Progenitor cell of endocrine pancreas (in vitro differentiated cells): ENCODE data around the gene CRAMP1. TPM values are rescaled to one million over a fixed set of nuclear protein-coding genes. Genes with fewer than 3 reads are reported as not detected.
"Not testable (repeated sequence)": the region's sequence is repeated elsewhere in the genome, so short reads cannot be mapped to it uniquely, and the experiment has no call there.

ENCODE experiments used
- DNase-seq: peaks from one replicate; pipeline ENCODE4 v3.0.0; 2021; ENCODE audit warnings: low spot score; ENCODE audit not compliant: unreplicated experiment
- H3K27ac Mint-ChIP-seq: 2 replicates; pipeline ENCODE4 v1.8.0; 2021; ENCODE audit warnings: mild to moderate bottlenecking, moderate library complexity, mixed read lengths
- H3K27me3 Mint-ChIP-seq: 2 replicates; pipeline ENCODE4 v1.8.0; 2021; ENCODE audit warnings: mixed read lengths
- H3K36me3 Mint-ChIP-seq: 2 replicates; pipeline ENCODE4 v1.8.0; 2022; ENCODE audit warnings: mixed read lengths; ENCODE audit not compliant: insufficient read depth
- H3K4me1 Mint-ChIP-seq: 2 replicates; pipeline ENCODE4 v1.8.0; 2021; ENCODE audit warnings: low read depth, mixed read lengths
- H3K4me3 Mint-ChIP-seq: 2 replicates; pipeline ENCODE4 v1.8.0; 2021; ENCODE audit warnings: low read depth, mild to moderate bottlenecking, moderate library complexity, mixed read lengths
- H3K9me3 Mint-ChIP-seq: 2 replicates; pipeline ENCODE4 v1.8.0; 2021; ENCODE audit warnings: low read depth, mixed read lengths
- CTCF ChIP-seq: fragments of 200-600 bp; sonication (generic); IDR thresholded peaks from one replicate; pipeline ENCODE4 v1.5.0; 2021; ENCODE audit warnings: antibody characterized with exemption, mild to moderate bottlenecking; ENCODE audit not compliant: unreplicated experiment
- total RNA-seq: library from RNA; stranded (reverse); gene quantifications from 2 replicates; pipeline ENCODE4 v1.2.1, GENCODE V29; 2021

The CRAMP1 gene
- total RNA-seq, 1 donor from 2014 or later, result 58.3 TPM

- Mint-ChIP-seq H3K9me3 (no peaks in the 10 kb centered on the region), H3K27me3 (no peaks in the 10 kb centered on the region), H3K36me3 (peaks cover 20% of the 10 kb centered on the region), H3K4me1 (peaks cover 2% of the 10 kb centered on the region), H3K4me3 (no peak overlapping the region), H3K27ac (no peak overlapping the region)
- no peak for DNase-seq
- no peak for TF ChIP-seq CTCF
Observed at GRCh38 chr16:1590366-1590765, 21.8 kb upstream of the CRAMP1 start.

- Mint-ChIP-seq H3K36me3 (peaks cover 20% of the 10 kb centered on the region), H3K27ac (no peak overlapping the region), H3K4me1 (peaks cover 2% of the 10 kb centered on the region), H3K9me3 (no peaks in the 10 kb centered on the region), H3K4me3 (no peak overlapping the region), H3K27me3 (no peaks in the 10 kb centered on the region)
- no peak for DNase-seq
- TF ChIP-seq CTCF, result no peak
Observed at GRCh38 chr16:1590930-1591705, 21.0 kb upstream of the CRAMP1 start.

GRCh38 chr16:1592446-1592845 is 19.7 kb upstream of the CRAMP1 start:
- peaks cover 2% of the 10 kb centered on the region for H3K4me1 Mint-ChIP-seq
- no peak for TF ChIP-seq CTCF
- H3K27me3 Mint-ChIP-seq, result no peaks in the 10 kb centered on the region
- no peak overlapping the region for H3K27ac Mint-ChIP-seq
- DNase-seq, result no peak
- no peak overlapping the region for H3K4me3 Mint-ChIP-seq
- H3K9me3 Mint-ChIP-seq, result no peaks in the 10 kb centered on the region
- peaks cover 22% of the 10 kb centered on the region for H3K36me3 Mint-ChIP-seq

- H3K9me3 Mint-ChIP-seq, H3K27me3 Mint-ChIP-seq, H3K27ac Mint-ChIP-seq, DNase-seq, H3K4me3 Mint-ChIP-seq, H3K4me1 Mint-ChIP-seq: not testable (repeated sequence)
- H3K36me3 Mint-ChIP-seq, result peaks cover 33% of the 10 kb centered on the region
Observed at GRCh38 chr16:1595511-1595910, 16.6 kb upstream of the CRAMP1 start.

GRCh38 chr16:1596516-1596915 is 15.6 kb upstream of the CRAMP1 start:
- Mint-ChIP-seq H3K27ac (no peak overlapping the region), H3K4me3 (no peak overlapping the region), H3K4me1 (peaks cover 2% of the 10 kb centered on the region), H3K9me3 (no peaks in the 10 kb centered on the region), H3K36me3 (peaks cover 39% of the 10 kb centered on the region), H3K27me3 (no peaks in the 10 kb centered on the region)
- TF ChIP-seq CTCF, result no peak
- DNase-seq, result no peak

GRCh38 chr16:1597154-1597553 is 15.0 kb upstream of the CRAMP1 start:
- peaks cover under 1% of the 10 kb centered on the region for H3K4me1 Mint-ChIP-seq
- no peaks in the 10 kb centered on the region for H3K27me3 Mint-ChIP-seq
- TF ChIP-seq CTCF, result no peak

More at GRCh38 chr16:1597154-1597553, 15.0 kb upstream of the CRAMP1 start:
- no peak for DNase-seq
- peaks cover 33% of the 10 kb centered on the region for H3K36me3 Mint-ChIP-seq
- H3K4me3 Mint-ChIP-seq, result no peak overlapping the region
- no peak overlapping the region for H3K27ac Mint-ChIP-seq
- no peaks in the 10 kb centered on the region for H3K9me3 Mint-ChIP-seq
